A549 (cell line): ENCODE measurements around the gene SLC16A8. TPM values are rescaled to one million over a fixed set of nuclear protein-coding genes. Genes with fewer than 3 reads are reported as not detected.

ENCODE experiments used
- ATAC-seq, 2 experiments: fragments of 200-7000 bp in 1 of 2; fragments of >200 bp in 1 of 2; cut with Nextera tagmentation in 1 of 2; cut with Tn5 transposase in 1 of 2; 3 replicates each; pipeline versions ENCODE4 v1.8.0 to v1.9.1; 2018 to 2020; ENCODE audit warnings: mild to moderate bottlenecking in 1 of 2, moderate library complexity in 1 of 2
- CTCF ChIA-PET: fragments of 300-600 bp; sonication (Branson Sonifier 250); formaldehyde crosslinking; extraction: SDS; loops from one replicate; lab custom pipeline; 2021; ENCODE audit warnings: antibody characterized with exemption, inconsistent platforms; lab: Yijun Ruan, JAX
- POLR2A ChIA-PET: fragments of 350-600 bp; formaldehyde crosslinking; extraction: SDS; loops from one replicate; lab custom pipeline; 2021; ENCODE audit warnings: antibody characterized with exemption, inconsistent platforms; lab: Yijun Ruan, JAX
- DNase-seq, 2 experiments: peaks; one replicate each; pipeline versions ENCODE4 v3.0.0 to v3.0.0-alpha.2; 2011 to 2016; ENCODE audit warnings: low read depth in 1 of 2, low spot score in 1 of 2
- FAIRE-seq: peaks from 2 replicates; lab custom pipeline; 2011; peaks lifted over from hg19 to GRCh38; lab: Jason Lieb, UNC
- H3K27ac ChIP-seq, 2 experiments: fragments of >200 bp; sonication (Bioruptor Twin); formaldehyde crosslinking; 3 replicates each; pipeline ENCODE4 v1.5.1; 2016 to 2017
- H3K4me1 ChIP-seq: fragments of >200 bp; sonication (Bioruptor Twin); formaldehyde crosslinking; 3 replicates; pipeline ENCODE4 v1.6.1; 2016
- H3K4me2 ChIP-seq: fragments of >200 bp; sonication (Bioruptor Twin); formaldehyde crosslinking; 3 replicates; pipeline ENCODE4 v1.6.1; 2016
- H3K4me3 ChIP-seq: fragments of >200 bp; sonication (Bioruptor Twin); formaldehyde crosslinking; 3 replicates; pipeline ENCODE4 v1.5.1; 2016
- H3K9me3 ChIP-seq: fragments of >200 bp; sonication (Bioruptor Twin); formaldehyde crosslinking; 3 replicates; pipeline ENCODE4 v1.6.1; 2016
- BHLHE40 ChIP-seq: IDR thresholded peaks from 2 replicates; pipeline ENCODE4 v1.6.1; 2012; ENCODE audit warnings: low read depth, low read length, inconsistent platforms
- CEBPB ChIP-seq, 2 experiments: fragments of >200 bp in 1 of 2; sonication (Bioruptor Twin) in 1 of 2; formaldehyde crosslinking in 1 of 2; IDR thresholded peaks; 2 replicates each; pipeline ENCODE4 v1.6.1; 2012 to 2016
- CHD4 ChIP-seq: fragments of 200-600 bp; sonication (generic); IDR thresholded peaks from 2 replicates; pipeline ENCODE4 v1.6.1; 2016; ENCODE audit warnings: antibody characterized with exemption, mild to moderate bottlenecking, borderline replicate concordance
- EHF ChIP-seq: fragments of 250-450 bp; sonication (Bioruptor Pico); IDR thresholded peaks from 2 replicates; pipeline ENCODE4 v1.5.0; 2020; ENCODE audit warnings: mild to moderate bottlenecking
- FOXS1 ChIP-seq: fragments of 250-450 bp; sonication (Bioruptor Pico); IDR thresholded peaks from 2 replicates; pipeline ENCODE4 v1.5.0; 2020; ENCODE audit warnings: mild to moderate bottlenecking, moderate library complexity
- GATA3 ChIP-seq: IDR thresholded peaks from 2 replicates; pipeline ENCODE4 v1.6.1; 2012; ENCODE audit warnings: borderline replicate concordance
- HEYL ChIP-seq: fragments of 250-450 bp; sonication (Bioruptor Pico); IDR thresholded peaks from 2 replicates; pipeline ENCODE4 v1.8.0; 2021; ENCODE audit warnings: mild to moderate bottlenecking, moderate library complexity
- HOXB13 ChIP-seq: fragments of 250-450 bp; sonication (Bioruptor Pico); IDR thresholded peaks from 2 replicates; pipeline ENCODE4 v1.5.0; 2020; ENCODE audit warnings: low read depth, mild to moderate bottlenecking, moderate library complexity
- JUN ChIP-seq, 2 experiments: fragments of >200 bp; sonication (Bioruptor Twin); formaldehyde crosslinking; IDR thresholded peaks; 2 replicates in 1 of 2; 3 replicates in 1 of 2; pipeline ENCODE4 v1.6.1; 2016 to 2017
- KDM5A ChIP-seq: fragments of 200-600 bp; sonication (generic); IDR thresholded peaks from 2 replicates; pipeline ENCODE4 v1.6.1; 2016; ENCODE audit warnings: antibody characterized with exemption, mild to moderate bottlenecking
- MAFK ChIP-seq: fragments of 450-650 bp; IDR thresholded peaks from 2 replicates; pipeline ENCODE4 v1.6.1; 2014; ENCODE audit not compliant: partially characterized antibody
- MAZ ChIP-seq: fragments of 150-350 bp; IDR thresholded peaks from 2 replicates; pipeline ENCODE4 v1.6.1; 2014; ENCODE audit warnings: antibody characterized with exemption, low read depth, low read length, borderline replicate concordance
- MYC ChIP-seq: IDR thresholded peaks from 2 replicates; pipeline ENCODE4 v1.6.1; 2012; ENCODE audit warnings: mild to moderate bottlenecking, inconsistent platforms, low read length, improper control_type of control experiment, borderline replicate concordance
- PHF8 ChIP-seq: fragments of 200-600 bp; sonication (generic); IDR thresholded peaks from 2 replicates; pipeline ENCODE4 v1.6.1; 2016; ENCODE audit warnings: low read depth, mild to moderate bottlenecking, antibody characterized with exemption, moderate library complexity, borderline replicate concordance
- RAD21 ChIP-seq, 2 experiments: fragments of >200 bp in 1 of 2; sonication (Bioruptor Twin) in 1 of 2; formaldehyde crosslinking in 1 of 2; IDR thresholded peaks in 1 of 2; conservative IDR thresholded peaks in 1 of 2; 2 replicates in 1 of 2; 3 replicates in 1 of 2; pipeline ENCODE4 v1.6.1; 2012 to 2018; ENCODE audit warnings: inconsistent platforms in 1 of 2
- RARB ChIP-seq: fragments of 250-450 bp; sonication (Bioruptor Pico); IDR thresholded peaks from 2 replicates; pipeline ENCODE4 v1.8.0; 2021; ENCODE audit warnings: mild to moderate bottlenecking, moderate library complexity
- RCOR1 ChIP-seq: fragments of 150-350 bp; IDR thresholded peaks from 2 replicates; pipeline ENCODE4 v1.6.1; 2014; ENCODE audit warnings: antibody characterized with exemption, low read length, low read depth
- SMC3 ChIP-seq: fragments of >200 bp; sonication (Bioruptor Twin); formaldehyde crosslinking; IDR thresholded peaks from 3 replicates; pipeline ENCODE4 v1.6.1; 2018; ENCODE audit warnings: inconsistent platforms
- TFCP2L1 ChIP-seq: fragments of 250-450 bp; sonication (Bioruptor Pico); IDR thresholded peaks from 2 replicates; pipeline ENCODE4 v1.5.0; 2021; ENCODE audit warnings: mild to moderate bottlenecking
- ZC3H11A ChIP-seq: fragments of 450-650 bp; IDR thresholded peaks from 2 replicates; pipeline ENCODE4 v1.6.1; 2014; ENCODE audit warnings: antibody characterized with exemption, mild to moderate bottlenecking
- WGBS: methylation state at CpG from one replicate; pipeline ENCODE4 v1.1.6; 2017; ENCODE audit errors: missing lambda C conversion rate; 5-methylcytosine and 5-hydroxymethylcytosine counted together
- polyA plus RNA-seq, 4 experiments: library from polyadenylated mRNA; depleted of rRNA in 3 of 4; stranded (reverse); fragments of >200 nt; fragmentation: RNase III in 1 of 4; extraction: RNeasy Plus Mini Kit Qiagen cat#74134 plus additional on column Dnase treatment in 1 of 4; gene quantifications; 2 replicates in 3 of 4; 3 replicates in 1 of 4; pipeline ENCODE4 v1.2.3, GENCODE V29; 2011 to 2017
- TF ChIP-seq, protein P1 (sequence below): fragments of >200 bp; sonication (Bioruptor Twin); formaldehyde crosslinking; IDR thresholded peaks from 3 replicates; pipeline ENCODE4 v1.5.1; 2016
- TF ChIP-seq, protein P2 (sequence below): IDR thresholded peaks from 2 replicates; pipeline ENCODE4 v1.6.1; 2012
- TF ChIP-seq, protein P3 (sequence below): fragments of >200 bp; sonication (Bioruptor Twin); formaldehyde crosslinking; IDR thresholded peaks from 2 replicates; pipeline ENCODE4 v1.6.1; 2016
- TF ChIP-seq, protein P4 (sequence below): fragments of 450-650 bp; IDR thresholded peaks from 2 replicates; pipeline ENCODE4 v1.6.1; 2014; ENCODE audit warnings: antibody characterized with exemption
- TF ChIP-seq, protein P5 (sequence below): fragments of >200 bp; sonication (Bioruptor Twin); formaldehyde crosslinking; IDR thresholded peaks from 3 replicates; pipeline ENCODE4 v1.6.1; 2016

Gene SLC16A8
- polyA plus RNA-seq, 2 of the 4 experiments (the other 2 are of a cell fraction), result not detected

DNA sequence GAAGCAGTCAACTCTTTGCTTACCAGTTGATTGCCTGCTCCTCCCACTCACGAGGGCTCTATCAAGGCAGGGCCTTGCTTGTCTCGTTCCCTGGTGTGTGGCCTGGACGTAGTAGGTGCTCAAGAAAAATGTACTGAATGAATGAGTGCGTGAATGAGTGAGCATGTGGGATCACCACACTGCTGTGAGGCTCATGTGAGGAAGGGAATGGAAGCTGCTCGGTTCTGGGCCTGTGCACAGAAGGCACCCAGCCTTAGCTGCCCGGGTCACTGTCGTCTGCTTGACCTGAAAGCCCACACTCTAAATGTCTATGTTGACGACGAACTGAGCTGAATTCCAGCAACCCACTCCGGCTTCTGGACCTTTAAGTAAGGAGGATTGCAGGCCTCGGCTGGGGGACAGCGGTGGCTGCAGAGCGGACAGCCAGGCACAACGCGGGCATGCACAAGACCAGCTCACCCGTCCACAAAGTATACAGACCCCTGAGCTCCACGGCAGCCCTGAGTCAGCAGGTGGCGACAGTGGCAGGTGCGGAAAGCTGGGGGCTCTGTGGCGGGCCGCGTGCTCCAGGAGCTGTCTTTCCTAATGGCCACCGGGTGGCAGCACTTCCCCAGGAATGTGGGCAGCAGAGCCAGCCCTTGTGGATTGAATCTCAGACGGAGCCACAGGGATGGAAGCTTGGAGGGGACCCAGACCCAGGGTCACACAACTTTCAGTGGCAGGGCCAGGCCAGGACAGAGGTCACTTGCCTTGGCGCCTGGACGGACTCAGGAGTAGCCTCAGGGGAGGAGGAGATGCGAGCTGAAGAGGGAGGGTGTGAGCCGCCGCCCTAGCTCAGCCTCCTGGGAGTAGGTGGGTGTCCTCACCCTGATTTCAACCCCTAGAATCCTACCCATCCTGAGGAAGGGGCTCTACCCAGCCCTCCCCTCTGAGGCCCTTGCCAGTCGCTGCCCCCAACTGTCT lies 31.8 kb downstream of the SLC16A8 start:
- ATAC-seq, result peak; percentile 72 to 88
- TF ChIP-seq TFCP2L1 (CRISPR knock-in tag) (no peak), ZC3H11A (no peak), FOXS1 (CRISPR knock-in tag) (no peak), CEBPB (IDR thresholded peaks at IDR 0.05) (no peak), SMC3 (peak; percentile 83), PHF8 (no peak), HOXB13 (CRISPR knock-in tag) (no peak), BHLHE40 (no peak), JUN (IDR thresholded peaks at IDR 0.05) (no peak), RCOR1 (no peak), CHD4 (no peak), MAFK (peak; percentile 63), EHF (no peak), MYC (0 out of 2 replicates have a peak, but pooled peaks have one; percentile 54), RAD21 (conservative IDR thresholded peaks at IDR 0.05 in 1 of 2, IDR thresholded peaks at IDR 0.05 in 1 of 2) (peak; percentile 89 to 94)
- TF ChIP-seq, protein P1, sequence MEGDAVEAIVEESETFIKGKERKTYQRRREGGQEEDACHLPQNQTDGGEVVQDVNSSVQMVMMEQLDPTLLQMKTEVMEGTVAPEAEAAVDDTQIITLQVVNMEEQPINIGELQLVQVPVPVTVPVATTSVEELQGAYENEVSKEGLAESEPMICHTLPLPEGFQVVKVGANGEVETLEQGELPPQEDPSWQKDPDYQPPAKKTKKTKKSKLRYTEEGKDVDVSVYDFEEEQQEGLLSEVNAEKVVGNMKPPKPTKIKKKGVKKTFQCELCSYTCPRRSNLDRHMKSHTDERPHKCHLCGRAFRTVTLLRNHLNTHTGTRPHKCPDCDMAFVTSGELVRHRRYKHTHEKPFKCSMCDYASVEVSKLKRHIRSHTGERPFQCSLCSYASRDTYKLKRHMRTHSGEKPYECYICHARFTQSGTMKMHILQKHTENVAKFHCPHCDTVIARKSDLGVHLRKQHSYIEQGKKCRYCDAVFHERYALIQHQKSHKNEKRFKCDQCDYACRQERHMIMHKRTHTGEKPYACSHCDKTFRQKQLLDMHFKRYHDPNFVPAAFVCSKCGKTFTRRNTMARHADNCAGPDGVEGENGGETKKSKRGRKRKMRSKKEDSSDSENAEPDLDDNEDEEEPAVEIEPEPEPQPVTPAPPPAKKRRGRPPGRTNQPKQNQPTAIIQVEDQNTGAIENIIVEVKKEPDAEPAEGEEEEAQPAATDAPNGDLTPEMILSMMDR, result peak; percentile 88
- TF ChIP-seq, protein P2, sequence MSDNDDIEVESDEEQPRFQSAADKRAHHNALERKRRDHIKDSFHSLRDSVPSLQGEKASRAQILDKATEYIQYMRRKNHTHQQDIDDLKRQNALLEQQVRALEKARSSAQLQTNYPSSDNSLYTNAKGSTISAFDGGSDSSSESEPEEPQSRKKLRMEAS, result peak; percentile 75
- TF ChIP-seq, protein P3, sequence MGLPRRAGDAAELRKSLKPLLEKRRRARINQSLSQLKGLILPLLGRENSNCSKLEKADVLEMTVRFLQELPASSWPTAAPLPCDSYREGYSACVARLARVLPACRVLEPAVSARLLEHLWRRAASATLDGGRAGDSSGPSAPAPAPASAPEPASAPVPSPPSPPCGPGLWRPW, result no peak
- no peak overlapping the region for H3K4me3 ChIP-seq
- H3K4me2 ChIP-seq, result peak overlapping the region; percentile 54; the same call in 2 of the 3 replicates
- CTCF ChIA-PET, result interaction anchor here (0.6 to 4.2 kb wide), 64 partner anchors 9 to 951 kb away, joined by 3 to 43 read pairs (median 4); partner anchors contain the start of genes C22orf23, DMC1, POLR2F and TOMM22
- H3K4me1 ChIP-seq, result 0 out of 3 replicates have a peak, but pooled peaks cover 4% of the 10 kb centered on the region
- no peaks in the 10 kb centered on the region for H3K9me3 ChIP-seq
- POLR2A ChIA-PET, result interaction anchor here (0.5 to 1.1 kb wide), 2 partner anchors 18 to 374 kb away, joined by 3 to 5 read pairs; no protein-coding TSS in a partner anchor
- FAIRE-seq, result no peak
- peak; percentile 75 to 76 for DNase-seq
- peak overlapping the region; percentile 42 to 45; a peak in 3 of 6 replicates for H3K27ac ChIP-seq
- 37% methylated on average over 19 of the region's 30 CpGs for WGBS

DNA sequence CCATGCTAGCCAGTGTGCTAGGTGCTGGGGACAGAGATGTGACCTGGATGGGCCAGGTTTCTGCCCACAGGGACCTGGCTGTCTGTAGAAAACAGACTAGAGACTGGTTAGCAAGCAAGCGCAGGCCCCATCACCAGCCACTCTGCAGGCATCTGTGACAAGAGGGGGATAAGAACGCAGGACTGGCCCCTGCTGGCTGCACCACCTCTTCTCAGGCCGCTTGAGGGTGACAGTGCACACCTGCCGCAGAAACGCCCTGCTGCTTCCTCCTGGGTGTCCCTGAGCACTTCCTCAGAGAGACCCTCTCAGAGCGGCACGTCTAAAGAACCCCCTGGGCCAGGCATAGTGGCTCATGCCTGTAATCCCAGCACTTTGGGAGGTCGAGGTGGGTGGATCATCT lies 32.7 kb downstream of the SLC16A8 start:
- no peak overlapping the region for H3K27ac ChIP-seq
- no peak for TF ChIP-seq MAZ
- no peak for TF ChIP-seq GATA3
- no peak for TF ChIP-seq KDM5A
- TF ChIP-seq RARB (CRISPR knock-in tag), result no peak
- TF ChIP-seq, protein P1, result no peak
- TF ChIP-seq HEYL, result no peak
- TF ChIP-seq, protein P4, sequence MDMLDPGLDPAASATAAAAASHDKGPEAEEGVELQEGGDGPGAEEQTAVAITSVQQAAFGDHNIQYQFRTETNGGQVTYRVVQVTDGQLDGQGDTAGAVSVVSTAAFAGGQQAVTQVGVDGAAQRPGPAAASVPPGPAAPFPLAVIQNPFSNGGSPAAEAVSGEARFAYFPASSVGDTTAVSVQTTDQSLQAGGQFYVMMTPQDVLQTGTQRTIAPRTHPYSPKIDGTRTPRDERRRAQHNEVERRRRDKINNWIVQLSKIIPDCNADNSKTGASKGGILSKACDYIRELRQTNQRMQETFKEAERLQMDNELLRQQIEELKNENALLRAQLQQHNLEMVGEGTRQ, result no peak
- TF ChIP-seq, protein P5, sequence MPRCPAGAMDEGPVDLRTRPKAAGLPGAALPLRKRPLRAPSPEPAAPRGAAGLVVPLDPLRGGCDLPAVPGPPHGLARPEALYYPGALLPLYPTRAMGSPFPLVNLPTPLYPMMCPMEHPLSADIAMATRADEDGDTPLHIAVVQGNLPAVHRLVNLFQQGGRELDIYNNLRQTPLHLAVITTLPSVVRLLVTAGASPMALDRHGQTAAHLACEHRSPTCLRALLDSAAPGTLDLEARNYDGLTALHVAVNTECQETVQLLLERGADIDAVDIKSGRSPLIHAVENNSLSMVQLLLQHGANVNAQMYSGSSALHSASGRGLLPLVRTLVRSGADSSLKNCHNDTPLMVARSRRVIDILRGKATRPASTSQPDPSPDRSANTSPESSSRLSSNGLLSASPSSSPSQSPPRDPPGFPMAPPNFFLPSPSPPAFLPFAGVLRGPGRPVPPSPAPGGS, result no peak
- TF ChIP-seq, all 56 proteins: peak for 0
- no peak for FAIRE-seq
- Histone ChIP-seq H3K4me3 (no peak overlapping the region), H3K4me2 (no peak overlapping the region), H3K4me1 (no peaks in the 10 kb centered on the region), H3K9me3 (no peaks in the 10 kb centered on the region)
- ChIA-PET CTCF (interaction anchor here (0.9 to 4.2 kb wide), 12 partner anchors 8 to 520 kb away, joined by 3 to 43 read pairs (median 8); partner anchors contain the start of gene DMC1), POLR2A (no interaction called here)
- DNase-seq, result no peak
- no peak for ATAC-seq
- WGBS, result 77% methylated on average over 6 of the region's 8 CpGs
